22Rv1 (cell line): ENCODE measurements around the gene ACAD10.
"Not testable (repeated sequence)": the region's sequence is repeated elsewhere in the genome, so short reads cannot be mapped to it uniquely, and the experiment has no call there.

ENCODE experiments used
- H3K27ac ChIP-seq: fragments of 450-650 bp; 2 replicates; pipeline ENCODE4 v1.5.1; 2017
- CTCF ChIP-seq: fragments of 450-650 bp; IDR thresholded peaks from 2 replicates; pipeline ENCODE4 v1.5.1; 2017; ENCODE audit warnings: mild to moderate bottlenecking
- ZFX ChIP-seq: fragments of 450-650 bp; IDR thresholded peaks from 2 replicates; pipeline ENCODE4 v1.6.1; 2017; ENCODE audit warnings: antibody characterized with exemption, borderline replicate concordance

ACAD10 gene

GRCh38 chr12:111650912-111651311 is 34.9 kb upstream of the ACAD10 start:
- TF ChIP-seq ZFX (no peak), CTCF (no peak)
- H3K27ac ChIP-seq, result no peak overlapping the region

- not testable (repeated sequence) for H3K27ac ChIP-seq
These were observed 33.3 kb upstream of the ACAD10 start for GRCh38 chr12:111652530-111652929.

- no peak for TF ChIP-seq ZFX
- no peak overlapping the region for H3K27ac ChIP-seq
These were observed 32.3 kb upstream of the ACAD10 start for GRCh38 chr12:111653596-111653995.

- H3K27ac ChIP-seq, result no peak overlapping the region
- TF ChIP-seq CTCF, result no peak
- TF ChIP-seq ZFX, result no peak
These were observed 30.5 kb upstream of the ACAD10 start for GRCh38 chr12:111655356-111655755.

- TF ChIP-seq ZFX, result no peak
- no peak for TF ChIP-seq CTCF
- no peak overlapping the region for H3K27ac ChIP-seq
These were observed 29.8 kb upstream of the ACAD10 start for GRCh38 chr12:111656016-111656415.

- no peak for TF ChIP-seq CTCF
- TF ChIP-seq ZFX, result no peak
These were observed 21.4 kb upstream of the ACAD10 start for GRCh38 chr12:111664499-111664898.

GRCh38 chr12:111664961-111665865 is 20.6 kb upstream of the ACAD10 start:
- no peak for TF ChIP-seq ZFX
- TF ChIP-seq CTCF, result no peak
- H3K27ac ChIP-seq, result no peak overlapping the region

More at GRCh38 chr12:111664499-111664898, 21.4 kb upstream of the ACAD10 start:
- no peak overlapping the region for H3K27ac ChIP-seq

GRCh38 chr12:111672822-111673381 is 13.0 kb upstream of the ACAD10 start:
- H3K27ac ChIP-seq, result no peak overlapping the region
- no peak for TF ChIP-seq CTCF
- TF ChIP-seq ZFX, result no peak
